Activated B cell treated with CpG ODN at 0.5 μM for 24 hours (primary cell): ENCODE measurements around the gene RIN1. TPM values are rescaled to one million over a fixed set of nuclear protein-coding genes. Genes with fewer than 3 reads are reported as not detected.

ENCODE experiments used
- ATAC-seq: fragments of 200-7000 bp; cut with Tn5 transposase; one replicate; pipeline ENCODE4 v1.10.0; 2021; ENCODE audit warnings: low read depth, mild to moderate bottlenecking, moderate library complexity
- CTCF ChIA-PET: fragments of 350-600 bp; sonication (Branson Sonifier 250); formaldehyde crosslinking; loops from one replicate; lab custom pipeline; 2021; ENCODE audit warnings: antibody characterized with exemption; lab: Charles Lee
- POLR2A ChIA-PET: fragments of 350-600 bp; sonication (Branson Sonifier 250); formaldehyde crosslinking; loops from one replicate; lab custom pipeline; 2021; ENCODE audit warnings: antibody characterized with exemption; lab: Charles Lee
- DNase-seq: peaks from one replicate; pipeline ENCODE4 v3.0.0; 2022
- H3K27ac Mint-ChIP-seq: one replicate; pipeline ENCODE4 v1.8.0; 2020; ENCODE audit warnings: mixed read lengths
- H3K27me3 Mint-ChIP-seq: one replicate; pipeline ENCODE4 v1.8.0; 2021; ENCODE audit warnings: mixed read lengths
- H3K36me3 Mint-ChIP-seq: one replicate; pipeline ENCODE4 v1.8.0; 2021; ENCODE audit warnings: low read depth, mixed read lengths
- H3K4me1 Mint-ChIP-seq: one replicate; pipeline ENCODE4 v1.8.0; 2021; ENCODE audit warnings: mixed read lengths
- H3K4me3 Mint-ChIP-seq: one replicate; pipeline ENCODE4 v1.8.0; 2020; ENCODE audit warnings: mild to moderate bottlenecking, mixed read lengths
- H3K9me3 Mint-ChIP-seq: one replicate; pipeline ENCODE4 v1.8.0; 2020; ENCODE audit warnings: mixed read lengths
- intact Hi-C: fragments of 100-400 bp; cut with micrococcal nuclease; formaldehyde crosslinking; loops from one replicate; pipeline ENCODE4 v1.15.1; 2024
- total RNA-seq: library from RNA; stranded (reverse); gene quantifications from 2 replicates; pipeline ENCODE4 v1.2.3, GENCODE V29; 2022
- TF ChIP-seq, protein P1 (sequence below): fragments of 200-600 bp; IDR thresholded peaks from one replicate; pipeline ENCODE4 v1.8.0; 2022; ENCODE audit warnings: antibody characterized with exemption, mild to moderate bottlenecking

The RIN1 gene
- total RNA-seq, 1 donor from 2014 or later: 0.98 TPM

DNA sequence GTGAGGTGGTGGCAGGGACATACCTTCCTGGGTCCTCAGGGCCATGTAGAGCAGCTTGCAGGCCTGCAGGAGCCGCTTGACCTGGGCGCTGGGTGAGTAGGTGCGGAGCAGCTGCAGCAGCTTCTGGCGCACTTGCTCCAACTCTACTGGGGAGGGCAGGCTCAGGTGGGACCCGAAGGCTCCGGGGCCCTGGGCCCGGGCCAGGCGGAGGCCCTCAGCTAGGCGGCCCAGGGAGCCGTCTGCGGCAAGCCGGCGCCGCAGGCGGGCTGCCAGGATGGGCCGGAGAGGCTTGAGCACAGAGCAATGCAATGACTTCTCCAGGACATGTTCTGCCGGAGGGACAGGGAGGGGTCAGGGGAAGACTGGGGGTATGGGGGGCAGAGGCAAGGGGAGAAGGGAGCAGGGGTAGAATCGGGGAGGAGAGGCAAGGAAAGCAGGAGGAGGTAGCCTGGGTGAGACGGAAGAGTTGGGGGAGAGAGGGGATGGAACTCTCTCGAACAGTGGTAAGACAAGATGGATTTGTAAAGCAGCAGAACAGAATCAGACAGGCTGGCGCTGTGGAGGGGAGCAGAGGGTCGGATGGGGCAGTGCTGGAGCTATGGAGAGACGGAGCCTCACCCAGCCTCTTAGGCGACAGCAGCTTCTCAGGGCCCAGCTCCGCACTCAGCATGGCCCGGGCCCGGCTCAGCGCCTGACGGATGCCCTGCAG, 2.2 kb downstream of the RIN1 start:
- ATAC-seq: no peak
- TF ChIP-seq, protein P1, sequence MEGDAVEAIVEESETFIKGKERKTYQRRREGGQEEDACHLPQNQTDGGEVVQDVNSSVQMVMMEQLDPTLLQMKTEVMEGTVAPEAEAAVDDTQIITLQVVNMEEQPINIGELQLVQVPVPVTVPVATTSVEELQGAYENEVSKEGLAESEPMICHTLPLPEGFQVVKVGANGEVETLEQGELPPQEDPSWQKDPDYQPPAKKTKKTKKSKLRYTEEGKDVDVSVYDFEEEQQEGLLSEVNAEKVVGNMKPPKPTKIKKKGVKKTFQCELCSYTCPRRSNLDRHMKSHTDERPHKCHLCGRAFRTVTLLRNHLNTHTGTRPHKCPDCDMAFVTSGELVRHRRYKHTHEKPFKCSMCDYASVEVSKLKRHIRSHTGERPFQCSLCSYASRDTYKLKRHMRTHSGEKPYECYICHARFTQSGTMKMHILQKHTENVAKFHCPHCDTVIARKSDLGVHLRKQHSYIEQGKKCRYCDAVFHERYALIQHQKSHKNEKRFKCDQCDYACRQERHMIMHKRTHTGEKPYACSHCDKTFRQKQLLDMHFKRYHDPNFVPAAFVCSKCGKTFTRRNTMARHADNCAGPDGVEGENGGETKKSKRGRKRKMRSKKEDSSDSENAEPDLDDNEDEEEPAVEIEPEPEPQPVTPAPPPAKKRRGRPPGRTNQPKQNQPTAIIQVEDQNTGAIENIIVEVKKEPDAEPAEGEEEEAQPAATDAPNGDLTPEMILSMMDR: no peak
- intact Hi-C loops: no loop called here
- H3K36me3 Mint-ChIP-seq: peaks cover 17% of the 10 kb centered on the region
- H3K4me3 Mint-ChIP-seq: no peak overlapping the region
- peaks cover 22% of the 10 kb centered on the region for H3K4me1 Mint-ChIP-seq
- CTCF ChIA-PET: interaction anchor here (6.2 kb wide), 1 partner anchor 22 kb away, joined by 67 read pairs; no protein-coding TSS in a partner anchor
- DNase-seq: no peak
- POLR2A ChIA-PET: no interaction called here
- peaks cover 6% of the 10 kb centered on the region for H3K27me3 Mint-ChIP-seq
- no peak overlapping the region for H3K27ac Mint-ChIP-seq
- no peaks in the 10 kb centered on the region for H3K9me3 Mint-ChIP-seq

DNA sequence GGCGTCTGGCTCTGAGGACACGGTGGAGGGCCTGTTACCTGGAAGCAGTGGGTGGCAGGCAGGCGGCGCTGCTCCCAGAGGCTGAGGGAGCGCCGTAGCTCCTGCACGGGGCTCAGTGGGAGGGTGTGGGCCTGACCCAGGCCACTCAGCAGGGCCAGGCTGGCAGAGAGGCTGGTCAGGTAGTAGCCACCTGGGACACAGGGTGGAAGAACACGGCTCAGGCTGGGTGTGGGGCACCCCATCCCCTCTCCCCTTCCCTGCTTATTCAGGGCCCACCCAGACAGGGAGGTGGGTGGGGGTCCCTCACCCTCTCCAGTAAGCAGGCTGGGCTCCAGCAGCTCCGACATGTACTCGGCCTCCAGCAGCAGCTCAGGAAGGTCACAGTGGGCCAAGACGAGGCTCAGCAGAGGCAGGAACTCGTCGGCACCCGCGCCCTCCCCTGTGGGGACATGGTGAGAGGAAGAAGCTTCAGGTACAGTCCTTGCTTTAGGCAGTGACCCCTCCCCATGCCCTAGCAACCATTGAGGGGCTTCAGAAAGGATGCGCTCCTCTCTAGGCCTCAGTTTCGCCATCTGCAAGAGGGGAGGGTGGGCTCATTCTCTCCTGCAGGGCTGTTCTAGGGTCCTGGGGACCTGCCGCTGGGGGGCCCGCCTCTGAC, 2.9 kb downstream of the RIN1 start:
- DNase-seq (no peak), ATAC-seq (no peak)
- CTCF ChIA-PET: interaction anchor here (6.2 kb wide), 1 partner anchor 22 kb away, joined by 67 read pairs; no protein-coding TSS in a partner anchor
- Mint-ChIP-seq H3K36me3 (peaks cover 12% of the 10 kb centered on the region), H3K4me1 (peaks cover 29% of the 10 kb centered on the region), H3K9me3 (no peaks in the 10 kb centered on the region), H3K27me3 (peaks cover 6% of the 10 kb centered on the region), H3K27ac (no peak overlapping the region), H3K4me3 (no peak overlapping the region)
- POLR2A ChIA-PET: interaction anchor here (0.6 kb wide), 1 partner anchor 56 kb away, joined by 4 read pairs; no protein-coding TSS in a partner anchor
- TF ChIP-seq, protein P1: no peak
- intact Hi-C loops: no loop called here

DNA sequence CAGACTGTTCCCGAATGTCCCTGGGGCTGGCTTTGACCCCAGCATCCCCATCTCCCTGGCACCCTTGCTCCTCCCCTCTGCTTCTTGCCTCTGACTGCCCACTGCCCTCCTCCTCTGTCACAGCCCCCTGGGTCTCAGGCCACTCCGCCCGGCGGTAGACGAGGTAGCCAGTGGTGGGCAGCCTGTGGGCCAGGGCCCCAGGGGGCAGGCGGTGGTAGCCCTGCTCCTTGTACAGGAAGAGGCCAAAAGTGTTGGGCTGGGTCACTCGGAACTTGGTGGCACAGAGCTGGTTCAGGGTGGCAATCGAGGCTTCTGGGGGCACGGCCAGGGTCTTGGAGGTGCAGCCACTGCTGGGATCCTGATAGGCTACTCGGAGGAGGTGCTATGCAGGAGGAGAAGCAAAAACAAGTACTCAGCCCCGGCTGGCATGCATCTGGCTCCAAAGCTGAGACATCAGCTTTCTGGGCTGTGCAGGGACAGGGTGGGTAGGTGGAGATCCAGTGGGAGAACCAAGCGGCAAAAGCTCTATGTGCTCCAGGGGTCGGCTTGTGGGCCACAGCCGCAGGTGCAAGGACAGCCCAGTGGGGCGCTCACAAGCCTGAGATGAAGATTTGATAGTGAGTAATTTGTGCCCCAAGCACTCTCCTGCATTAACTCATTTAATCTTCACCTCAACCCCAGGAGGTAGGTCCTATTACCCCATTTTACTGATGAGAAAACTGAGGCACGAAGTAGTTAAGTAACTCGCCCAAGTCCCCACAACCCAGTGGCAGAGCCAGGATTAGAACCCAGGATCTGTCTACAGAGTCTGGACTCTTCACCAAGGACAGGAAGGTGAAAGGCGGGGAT, 3.6 kb downstream of the RIN1 start:
- Mint-ChIP-seq H3K27ac (no peak overlapping the region), H3K4me3 (no peak overlapping the region), H3K4me1 (peaks cover 34% of the 10 kb centered on the region), H3K9me3 (no peaks in the 10 kb centered on the region), H3K27me3 (peaks cover 6% of the 10 kb centered on the region), H3K36me3 (peaks cover 8% of the 10 kb centered on the region)
- TF ChIP-seq, protein P1: no peak
- DNase-seq (no peak), ATAC-seq (no peak)
- intact Hi-C loops: no loop called here
- POLR2A ChIA-PET: interaction anchor here (0.6 kb wide), 1 partner anchor 57 kb away, joined by 4 read pairs; no protein-coding TSS in a partner anchor
- CTCF ChIA-PET: interaction anchor here (6.2 kb wide), 1 partner anchor 21 kb away, joined by 67 read pairs; no protein-coding TSS in a partner anchor

GRCh38 chr11:66331542-66332370, 4.5 kb downstream of the RIN1 start:
- TF ChIP-seq, protein P1: no peak
- H3K4me3 Mint-ChIP-seq: no peak overlapping the region
- H3K9me3 Mint-ChIP-seq: no peaks in the 10 kb centered on the region
- peaks cover 6% of the 10 kb centered on the region for H3K27me3 Mint-ChIP-seq
- DNase-seq: no peak
- H3K36me3 Mint-ChIP-seq: no peaks in the 10 kb centered on the region
- no peak for ATAC-seq
- intact Hi-C loops: no loop called here
- POLR2A ChIA-PET: interaction anchor here (1.1 kb wide), 1 partner anchor 19 kb away, joined by 4 read pairs; no protein-coding TSS in a partner anchor
- no peak overlapping the region for H3K27ac Mint-ChIP-seq
- CTCF ChIA-PET: interaction anchor here (6.2 kb wide), 1 partner anchor 20 kb away, joined by 67 read pairs; no protein-coding TSS in a partner anchor
- peaks cover 30% of the 10 kb centered on the region for H3K4me1 Mint-ChIP-seq
